ENCODE data around the gene OXNAD1. TPM values are rescaled to one million over a fixed set of nuclear protein-coding genes. Genes with fewer than 3 reads are reported as not detected.

Gene OXNAD1
- total and polyA plus RNA-seq, 10 of the 15 experiments (the other 5 are each of a cell fraction or from before 2014, with no cell fraction given) = 5.6 to 27.8 (median 16.2) TPM

GRCh38 chr3:16299746-16300145 lies 34.7 kb downstream of the OXNAD1 start:
- Histone ChIP-seq H3K27me3 (replicated peaks in 1 of 2; ENCODE audit: control insufficient read depth in 2 of 2, insufficient read depth in 2 of 2, low read length in 1 of 2) (no peaks in the 10 kb centered on the region), H3K4me2 (ENCODE audit: control insufficient read depth, insufficient read depth) (no peak overlapping the region), H3K36me3 (ENCODE audit: control insufficient read depth in 2 of 2, insufficient read depth in 2 of 2, low read length in 1 of 2) (peaks cover 1 to 15% of the 10 kb centered on the region in 2 experiments), H3K27ac (ENCODE audit: control insufficient read depth, insufficient read depth) (no peak overlapping the region), H3K9ac (ENCODE audit: control insufficient read depth, insufficient read depth, low read length) (no peak overlapping the region), H4K20me1 (ENCODE audit: control insufficient read depth, insufficient read depth) (no peaks in the 10 kb centered on the region), H3K79me2 (ENCODE audit: control insufficient read depth, insufficient read depth, low read length) (no peaks in the 10 kb centered on the region), H3K4me3 (no peak overlapping the region), H2AFZ (ENCODE audit: control insufficient read depth, low read depth, low read length) (no peak overlapping the region), H3K4me1 (ENCODE audit: control insufficient read depth, insufficient read depth, low read length) (peaks cover 25% of the 10 kb centered on the region), H3K9me3 (replicated peaks; ENCODE audit: control insufficient read depth, insufficient read depth, low read length) (no peaks in the 10 kb centered on the region; the same call in 2 of the 3 replicates)
- 81% methylated on average over 3 of the region's 3 CpGs for WGBS (ENCODE audit: insufficient coverage, insufficient replicate concordance, low lambda C conversion rate, missing lambda C conversion rate)
- POLR2A ChIA-PET = interaction anchor here (1.5 kb wide), 1 partner anchor 13 kb away, joined by 4 read pairs; no protein-coding TSS in a partner anchor
- TF ChIP-seq EP300 (IDR thresholded peaks at IDR 0.05; ENCODE audit: borderline replicate concordance in 1 of 2, control insufficient read depth in 1 of 2, low read depth in 2 of 2, low read length in 2 of 2) (peak in 1 of 2 experiments; percentile 5; a peak in 1 of 4 replicates), SIX5 (IDR thresholded peaks at IDR 0.05; ENCODE audit: low read depth, low read length, severe bottlenecking) (no peak), IKZF1 (conservative IDR thresholded peaks at IDR 0.05) (0 out of 2 replicates have a peak, but pooled peaks have one; percentile 3)
- RAD21 ChIA-PET (ENCODE audit: unreplicated experiment) = interaction anchor here (1.2 to 3.3 kb wide), 5 partner anchors 9 to 217 kb away, joined by 5 to 26 read pairs (median 11); no protein-coding TSS in a partner anchor
- CTCF ChIA-PET = interaction anchor here (1.5 to 6.3 kb wide), 2 partner anchors 8 to 252 kb away, joined by 4 to 45 read pairs; no protein-coding TSS in a partner anchor
- no peak for FAIRE-seq
- no peak for ATAC-seq
- intact Hi-C loops (cut with micrococcal nuclease; ENCODE audit: unreplicated experiment) (loop anchor here (10.0 kb wide), 1 partner anchor 525 kb away; no protein-coding TSS in a partner anchor), in situ Hi-C loops (cut with MboI) (loop anchor here (25.0 kb wide), 2 partner anchors 738 to 913 kb away; no protein-coding TSS in a partner anchor)
- SMC1A ChIA-PET (ENCODE audit: uncharacterized antibody, unreplicated experiment) = interaction anchor here (0.6 to 3.1 kb wide), 10 partner anchors 8 to 213 kb away, joined by 3 to 19 read pairs (median 6); no protein-coding TSS in a partner anchor
- no peak for DNase-seq (ENCODE audit: low read depth, low spot score)
- BruUV-seq (replicated peaks) = no TSS peak

- Histone ChIP-seq H3K4me2 (ENCODE audit: control insufficient read depth, insufficient read depth) (peak overlapping the region; percentile 26; the same call in 1 of the 2 replicates), H3K9ac (ENCODE audit: control insufficient read depth, insufficient read depth, low read length) (no peak overlapping the region), H3K4me3 (no peak overlapping the region), H3K27me3 (replicated peaks in 1 of 2; ENCODE audit: control insufficient read depth in 2 of 2, insufficient read depth in 2 of 2, low read length in 1 of 2) (no peaks in the 10 kb centered on the region), H3K36me3 (ENCODE audit: control insufficient read depth in 2 of 2, insufficient read depth in 2 of 2, low read length in 1 of 2) (peaks cover 4 to 9% of the 10 kb centered on the region in 2 experiments), H2AFZ (ENCODE audit: control insufficient read depth, low read depth, low read length) (no peak overlapping the region), H4K20me1 (ENCODE audit: control insufficient read depth, insufficient read depth) (no peaks in the 10 kb centered on the region), H3K9me3 (replicated peaks; ENCODE audit: control insufficient read depth, insufficient read depth, low read length) (no peaks in the 10 kb centered on the region; the same call in 2 of the 3 replicates), H3K79me2 (ENCODE audit: control insufficient read depth, insufficient read depth, low read length) (no peaks in the 10 kb centered on the region), H3K4me1 (ENCODE audit: control insufficient read depth, insufficient read depth, low read length) (peaks cover 24% of the 10 kb centered on the region), H3K27ac (ENCODE audit: control insufficient read depth, insufficient read depth) (peak overlapping the region; percentile 33; the same call in 1 of the 2 replicates)
- WGBS (ENCODE audit: insufficient coverage, insufficient replicate concordance, low lambda C conversion rate, missing lambda C conversion rate) = 14% methylated on average over 2 of the region's 2 CpGs
- intact Hi-C loops (cut with micrococcal nuclease; ENCODE audit: unreplicated experiment) (no loop called here), in situ Hi-C loops (cut with MboI) (no loop called here)
- ChIA-PET POLR2A (interaction anchor here (0.6 to 1.5 kb wide), 5 partner anchors 12 to 250 kb away, joined by 3 to 7 read pairs (median 3); partner anchors contain the start of genes DPH3 and OXNAD1), RAD21 (ENCODE audit: unreplicated experiment) (interaction anchor here (1.1 to 3.3 kb wide), 7 partner anchors 10 to 221 kb away, joined by 3 to 26 read pairs (median 6); no protein-coding TSS in a partner anchor), SMC1A (ENCODE audit: uncharacterized antibody, unreplicated experiment) (interaction anchor here (0.6 to 3.1 kb wide), 17 partner anchors 9 to 236 kb away, joined by 3 to 19 read pairs (median 5); no protein-coding TSS in a partner anchor), CTCF (interaction anchor here (0.7 to 6.3 kb wide), 7 partner anchors 9 to 251 kb away, joined by 3 to 45 read pairs (median 3); no protein-coding TSS in a partner anchor)
- peak; percentile 73 for ATAC-seq
- no TSS peak for BruUV-seq (replicated peaks)
- peak; percentile 48 for DNase-seq (ENCODE audit: low read depth, low spot score)
- FAIRE-seq = no peak
- TF ChIP-seq PKNOX1 (IDR thresholded peaks at IDR 0.05) (peak; percentile 72), STAT1 (conservative IDR thresholded peaks at IDR 0.05) (no peak), IKZF2 (IDR thresholded peaks at IDR 0.05) (peak; percentile 69 to 80; a peak in 2 of 4 replicates), CREB1 (IDR thresholded peaks at IDR 0.05; ENCODE audit: low read depth) (0 out of 2 replicates have a peak, but pooled peaks have one; percentile 14), BMI1 (IDR thresholded peaks at IDR 0.05; ENCODE audit: borderline replicate concordance) (no peak), ESRRA (IDR thresholded peaks at IDR 0.05; ENCODE audit: low read length) (no peak), SKIL (IDR thresholded peaks at IDR 0.05; ENCODE audit: low read depth, poor library complexity, severe bottlenecking) (peak; percentile 65), SREBF1 (IDR thresholded peaks at IDR 0.05; ENCODE audit: low read length) (no peak), EP300 (IDR thresholded peaks at IDR 0.05; ENCODE audit: borderline replicate concordance in 1 of 2, control insufficient read depth in 1 of 2, low read depth in 2 of 2, low read length in 2 of 2) (peak; percentile 41 to 62; a peak in 2 of 4 replicates), POLR2AphosphoS5 (IDR thresholded peaks at IDR 0.05; ENCODE audit: low read length) (no peak; the same call in 1 of the 2 replicates)
These were observed 35.3 kb downstream of the OXNAD1 start for GRCh38 chr3:16300307-16300706.
